Measurements from ENCODE around the gene TTPAL.

The TTPAL gene

DNA sequence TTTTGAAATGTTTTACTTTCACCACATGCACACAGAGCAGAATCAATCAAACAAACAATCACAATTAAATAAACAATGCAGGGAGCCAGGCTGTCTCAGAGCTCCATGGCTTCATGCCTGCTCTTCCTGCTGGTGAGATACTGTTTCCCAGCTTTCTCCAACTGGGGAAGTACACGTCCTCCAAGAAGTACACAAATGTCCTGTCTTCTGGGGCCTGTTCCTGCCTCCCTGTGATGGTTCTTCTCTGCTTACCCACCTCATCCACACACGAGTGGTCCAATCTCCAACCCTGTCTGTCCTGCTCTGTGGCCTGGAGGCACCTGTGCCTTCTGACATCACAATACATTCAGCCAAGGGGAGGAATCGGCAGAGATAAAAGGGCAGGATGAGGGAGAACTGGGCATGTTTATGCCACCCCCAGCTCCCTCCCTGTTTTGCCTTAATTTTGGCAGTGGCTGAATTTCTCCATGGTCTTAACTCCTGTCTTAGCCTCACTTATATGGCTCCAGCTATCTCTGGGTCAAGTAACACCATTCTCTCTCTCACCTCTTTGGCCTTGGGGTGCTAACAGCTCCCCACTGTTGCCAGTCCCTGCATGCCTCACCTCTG is 25.3 kb upstream of the TTPAL start:
- no peak for DNase-seq (ENCODE audit: low read depth in 2 of 2)
- no peak overlapping the region for H3K4me3 ChIP-seq (replicated peaks in 1 of 2; ENCODE audit: low read depth in 2 of 2, low read length in 2 of 2)
- TF ChIP-seq, protein P1, sequence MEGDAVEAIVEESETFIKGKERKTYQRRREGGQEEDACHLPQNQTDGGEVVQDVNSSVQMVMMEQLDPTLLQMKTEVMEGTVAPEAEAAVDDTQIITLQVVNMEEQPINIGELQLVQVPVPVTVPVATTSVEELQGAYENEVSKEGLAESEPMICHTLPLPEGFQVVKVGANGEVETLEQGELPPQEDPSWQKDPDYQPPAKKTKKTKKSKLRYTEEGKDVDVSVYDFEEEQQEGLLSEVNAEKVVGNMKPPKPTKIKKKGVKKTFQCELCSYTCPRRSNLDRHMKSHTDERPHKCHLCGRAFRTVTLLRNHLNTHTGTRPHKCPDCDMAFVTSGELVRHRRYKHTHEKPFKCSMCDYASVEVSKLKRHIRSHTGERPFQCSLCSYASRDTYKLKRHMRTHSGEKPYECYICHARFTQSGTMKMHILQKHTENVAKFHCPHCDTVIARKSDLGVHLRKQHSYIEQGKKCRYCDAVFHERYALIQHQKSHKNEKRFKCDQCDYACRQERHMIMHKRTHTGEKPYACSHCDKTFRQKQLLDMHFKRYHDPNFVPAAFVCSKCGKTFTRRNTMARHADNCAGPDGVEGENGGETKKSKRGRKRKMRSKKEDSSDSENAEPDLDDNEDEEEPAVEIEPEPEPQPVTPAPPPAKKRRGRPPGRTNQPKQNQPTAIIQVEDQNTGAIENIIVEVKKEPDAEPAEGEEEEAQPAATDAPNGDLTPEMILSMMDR (IDR thresholded peaks at IDR 0.05; ENCODE audit: low read depth, low read length): no peak

DNA sequence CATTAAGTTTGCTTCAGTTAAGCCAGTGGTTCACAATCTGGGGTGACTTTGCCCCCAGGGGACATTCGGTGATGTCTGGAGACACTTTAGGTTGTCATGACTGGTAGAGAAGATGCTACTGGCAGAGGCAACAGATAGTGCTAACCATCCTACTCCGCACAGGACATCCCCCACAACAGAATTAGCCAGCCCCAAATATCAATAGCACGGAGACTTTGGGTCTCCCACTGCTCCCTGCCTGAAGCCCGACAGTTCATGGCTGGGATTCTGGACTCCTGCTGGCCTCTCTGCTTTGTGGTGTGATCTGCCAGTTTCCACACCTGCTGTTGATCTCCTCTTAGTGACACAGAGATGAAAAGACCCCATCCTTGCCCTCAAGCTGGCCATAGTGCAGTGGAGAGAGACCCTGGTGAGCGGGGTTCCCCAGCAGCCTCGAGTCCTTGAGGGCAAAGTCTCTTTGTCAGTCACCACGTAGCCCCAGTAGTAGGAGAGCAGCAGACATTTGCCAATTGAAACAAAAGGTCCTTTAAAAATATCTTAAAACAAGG is 24.7 kb upstream of the TTPAL start:
- DNase-seq (ENCODE audit: low read depth in 2 of 2): no peak
- no peak overlapping the region for H3K4me3 ChIP-seq (replicated peaks in 1 of 2; ENCODE audit: low read depth in 2 of 2, low read length in 2 of 2)
- TF ChIP-seq, protein P1 (IDR thresholded peaks at IDR 0.05; ENCODE audit: low read depth, low read length): no peak

DNA sequence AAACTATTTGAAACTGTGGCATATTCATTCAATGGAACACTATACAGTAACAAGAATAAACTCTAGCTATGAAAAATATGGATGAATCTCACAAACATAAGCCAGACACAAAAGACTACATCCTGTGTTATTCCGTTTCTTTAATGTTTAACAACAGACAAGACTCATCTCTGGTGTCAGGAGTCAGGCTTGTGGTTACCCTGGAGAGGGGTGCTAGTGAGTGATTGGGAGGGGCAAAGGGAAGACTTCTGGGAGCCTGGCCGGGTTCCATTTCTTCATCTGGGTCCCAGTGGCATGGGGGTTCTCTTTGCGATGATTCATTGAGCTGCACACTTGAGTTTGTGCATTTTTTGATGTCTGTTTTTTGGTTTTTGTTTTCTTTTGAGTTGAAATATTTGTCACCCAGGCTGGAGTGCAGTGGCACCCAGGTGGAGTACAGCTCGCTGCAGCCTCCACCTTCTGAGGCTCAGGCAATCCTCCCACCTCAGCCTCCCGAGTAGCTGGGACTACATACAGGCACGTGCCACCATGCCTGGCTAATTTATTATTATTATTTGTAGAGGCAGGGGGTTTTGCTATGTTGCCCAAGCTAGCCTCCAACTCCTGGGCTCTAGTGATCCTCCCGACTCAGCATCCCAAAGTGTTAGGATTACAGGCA is 21.2 kb upstream of the TTPAL start:
- TF ChIP-seq, protein P1 (IDR thresholded peaks at IDR 0.05; ENCODE audit: low read depth, low read length): no peak
- H3K4me3 ChIP-seq (replicated peaks in 1 of 2; ENCODE audit: low read depth in 2 of 2, low read length in 2 of 2): no peak overlapping the region
- no peak for DNase-seq (ENCODE audit: low read depth in 2 of 2)

DNA sequence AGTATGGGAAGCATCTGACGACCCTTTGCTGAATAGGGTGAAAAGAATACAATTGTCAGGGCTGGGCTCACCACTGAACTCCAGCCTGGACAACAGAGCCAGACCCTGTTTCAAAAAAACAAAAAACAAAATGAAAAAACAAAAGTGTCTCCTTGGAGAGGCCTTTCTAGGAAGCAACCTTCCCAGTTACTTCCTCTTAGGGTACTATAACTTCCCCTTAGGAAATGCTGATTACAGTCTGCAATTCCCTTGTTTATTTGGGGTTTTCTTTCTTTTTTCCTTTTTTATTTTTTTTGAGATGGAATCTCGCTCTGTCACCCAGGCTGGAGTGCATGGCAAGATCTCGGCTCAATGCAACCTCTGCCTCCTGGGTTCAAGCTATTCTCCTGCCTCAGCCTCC is 20.5 kb upstream of the TTPAL start:
- no peak overlapping the region for H3K4me3 ChIP-seq (replicated peaks in 1 of 2; ENCODE audit: low read depth in 2 of 2, low read length in 2 of 2)
- TF ChIP-seq, protein P1 (IDR thresholded peaks at IDR 0.05; ENCODE audit: low read depth, low read length): no peak
- DNase-seq (ENCODE audit: low read depth in 2 of 2): no peak

DNA sequence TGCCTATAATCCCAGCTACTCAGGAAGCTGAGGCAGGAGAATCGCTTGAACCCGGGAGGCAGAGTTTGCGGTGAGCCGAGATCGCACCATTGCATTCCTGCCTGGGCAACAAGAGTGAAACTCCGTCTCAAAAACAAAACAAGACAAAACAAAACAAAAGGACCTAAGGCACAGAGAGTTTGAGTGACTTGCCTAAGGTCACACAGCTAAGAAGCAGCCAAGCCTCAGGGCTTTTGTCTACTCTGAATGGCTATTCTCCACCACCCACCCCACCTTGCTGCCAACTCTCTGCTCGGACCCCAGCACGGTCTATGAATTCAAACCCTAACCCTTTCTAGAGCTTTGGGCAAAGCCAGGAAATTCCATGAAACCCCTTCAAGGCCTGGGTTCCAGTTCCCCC is 19.1 kb upstream of the TTPAL start:
- DNase-seq (ENCODE audit: low read depth in 2 of 2): no peak
- TF ChIP-seq, protein P1 (IDR thresholded peaks at IDR 0.05; ENCODE audit: low read depth, low read length): no peak
- no peak overlapping the region for H3K4me3 ChIP-seq (replicated peaks in 1 of 2; ENCODE audit: low read depth in 2 of 2, low read length in 2 of 2)

DNA sequence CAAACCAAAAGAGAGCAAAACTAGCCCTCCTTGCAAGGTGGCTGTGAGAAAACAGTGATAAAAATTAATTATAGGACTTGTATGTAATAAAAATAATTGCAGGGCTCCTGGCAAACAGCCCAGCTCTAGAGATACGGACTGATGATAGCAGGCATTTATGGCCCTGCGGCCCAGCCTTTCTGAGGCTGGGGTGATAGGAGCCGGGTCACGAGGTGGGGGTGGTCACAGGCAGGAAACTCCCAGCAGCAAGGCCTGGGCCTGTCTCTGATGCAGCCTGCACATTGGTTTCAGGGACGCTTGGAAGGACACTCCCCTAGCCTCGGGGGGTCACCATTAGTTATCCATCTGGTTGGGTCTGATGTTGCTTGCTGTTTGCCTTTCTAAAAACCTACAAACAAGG is 18.7 kb upstream of the TTPAL start:
- TF ChIP-seq, protein P1 (IDR thresholded peaks at IDR 0.05; ENCODE audit: low read depth, low read length): no peak
- H3K4me3 ChIP-seq (replicated peaks in 1 of 2; ENCODE audit: low read depth in 2 of 2, low read length in 2 of 2): no peak overlapping the region
- DNase-seq (ENCODE audit: low read depth in 2 of 2): no peak

Measured in cardiac fibroblast (primary cell).